Endometrial microvascular endothelial cells (primary cell): ENCODE data around the gene CACNA2D3. TPM values are rescaled to one million over a fixed set of nuclear protein-coding genes. Genes with fewer than 3 reads are reported as not detected.
"Not testable (repeated sequence)": the region's sequence is repeated elsewhere in the genome, so short reads cannot be mapped to it uniquely, and the experiment has no call there.

Source experiments
- in situ Hi-C: cut with HindIII; loops from 2 replicates; pipeline ENCODE4 v1.10.0; 2017; ENCODE audit warnings: low sequenced_read_pairs, low pct_unique_long_range_greater_than_20kb; ENCODE audit errors: inconsistent ontology term
- total RNA-seq: library from RNA; depleted of rRNA; stranded (reverse); fragments of >200 nt; gene quantifications from one replicate; pipeline ENCODE4 v1.2.3, GENCODE V29; 2015; ENCODE audit errors: inconsistent ontology term

Gene CACNA2D3
- total RNA-seq, 1 donor from 2014 or later, result not detected

DNA sequence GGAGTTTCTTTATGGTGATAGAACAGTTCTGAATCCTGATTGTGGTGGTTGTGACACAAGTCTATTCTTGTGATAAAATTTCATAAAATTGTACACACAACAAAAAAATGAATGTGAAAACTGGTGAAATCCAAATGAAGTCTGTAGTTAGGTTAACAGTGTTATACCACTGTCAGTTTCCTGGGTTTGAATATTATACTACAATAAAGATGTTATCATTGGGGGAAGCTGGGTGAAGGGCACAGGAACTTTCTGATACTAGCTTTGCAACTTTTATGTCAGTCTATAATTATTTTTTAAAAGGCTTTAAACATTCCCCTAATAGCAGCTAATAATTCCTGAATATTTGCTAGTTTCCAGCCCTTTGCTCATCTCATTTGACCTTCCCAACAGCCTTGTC is 485.7 kb downstream of the CACNA2D3 start:
- in situ Hi-C loops, result no loop called here

- in situ Hi-C loops, result no loop called here
These were observed 496.7 kb downstream of the CACNA2D3 start for GRCh38 chr3:54619053-54619452.

- in situ Hi-C loops, result no loop called here
These were observed 497.2 kb downstream of the CACNA2D3 start for GRCh38 chr3:54619531-54619930.

- in situ Hi-C loops, result no loop called here
These were observed 498.8 kb downstream of the CACNA2D3 start for GRCh38 chr3:54621184-54621583.

DNA sequence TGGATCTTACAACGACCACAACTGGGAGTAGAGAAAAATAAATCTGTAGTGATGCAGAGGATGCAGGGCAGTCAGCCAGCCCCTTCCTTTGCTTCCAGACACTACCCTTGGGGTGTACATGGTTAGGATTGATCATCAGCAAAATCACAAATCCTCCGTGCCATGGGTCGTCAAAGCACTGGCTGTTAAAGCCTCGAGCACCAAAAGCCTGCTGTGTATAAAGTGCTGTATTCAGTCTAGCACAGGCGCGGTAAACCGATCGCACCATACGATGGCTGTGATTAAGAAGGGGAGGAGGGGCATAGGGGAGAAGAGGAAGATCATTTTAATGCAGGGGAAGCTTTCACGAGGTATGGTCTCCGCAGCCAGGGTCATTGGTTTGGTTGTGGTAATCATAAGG is 500.3 kb downstream of the CACNA2D3 start:
- in situ Hi-C loops, result no loop called here

GRCh38 chr3:54625805-54626787 is 503.7 kb downstream of the CACNA2D3 start:
- in situ Hi-C loops, result no loop called here

GRCh38 chr3:54628888-54629441 is 506.6 kb downstream of the CACNA2D3 start:
- in situ Hi-C loops, result no loop called here

DNA sequence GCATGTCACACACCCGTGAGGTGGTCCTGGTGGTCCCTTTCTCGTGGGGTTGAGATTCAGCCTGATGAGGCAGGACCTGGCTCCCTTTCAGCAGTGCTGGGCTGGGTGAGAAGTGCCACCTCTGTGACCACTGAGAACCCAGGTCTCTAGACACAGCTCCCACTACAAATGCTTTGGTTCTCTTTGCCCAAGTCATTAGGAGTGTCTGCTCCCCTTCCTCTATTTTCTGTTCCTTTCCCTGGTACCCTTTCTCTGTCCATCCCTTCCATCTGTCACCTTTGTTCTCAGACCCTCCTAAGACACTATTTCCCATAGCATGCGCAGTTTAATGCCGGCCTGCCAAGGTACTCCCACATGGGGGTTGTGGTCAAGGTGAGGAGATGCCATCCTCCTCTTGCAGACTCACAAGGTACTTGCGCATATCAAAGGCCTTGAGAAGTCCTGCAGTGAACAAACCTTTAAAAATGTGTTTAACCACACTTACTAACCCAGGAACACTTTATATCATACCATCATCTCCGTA is 507.8 kb downstream of the CACNA2D3 start:
- in situ Hi-C loops, result no loop called here

DNA sequence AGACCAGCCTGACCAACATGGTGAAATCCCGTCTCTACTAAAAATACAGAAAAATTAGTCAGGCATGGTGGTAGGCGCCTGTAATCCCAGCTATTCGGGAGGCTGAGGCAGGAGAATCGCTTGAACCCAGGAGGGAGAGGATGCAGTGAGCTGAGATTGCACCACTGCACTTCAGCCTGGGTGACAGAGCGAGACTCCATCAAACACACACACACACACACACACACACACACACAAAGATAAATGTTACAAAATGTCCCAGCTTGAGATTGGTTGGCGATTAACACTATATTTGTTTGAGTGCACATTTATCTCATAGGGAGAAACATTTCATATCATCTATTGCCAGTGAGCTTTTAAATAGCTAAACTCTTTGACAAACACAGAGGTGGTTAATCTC is 508.6 kb downstream of the CACNA2D3 start:
- in situ Hi-C loops, result not testable (repeated sequence)

- in situ Hi-C loops, result no loop called here
These were observed 509.4 kb downstream of the CACNA2D3 start for GRCh38 chr3:54631516-54632325.

- in situ Hi-C loops, result no loop called here
These were observed 509.9 kb downstream of the CACNA2D3 start for GRCh38 chr3:54632326-54632665.

- in situ Hi-C loops, result no loop called here
These were observed 510.5 kb downstream of the CACNA2D3 start for GRCh38 chr3:54632834-54633233.

DNA sequence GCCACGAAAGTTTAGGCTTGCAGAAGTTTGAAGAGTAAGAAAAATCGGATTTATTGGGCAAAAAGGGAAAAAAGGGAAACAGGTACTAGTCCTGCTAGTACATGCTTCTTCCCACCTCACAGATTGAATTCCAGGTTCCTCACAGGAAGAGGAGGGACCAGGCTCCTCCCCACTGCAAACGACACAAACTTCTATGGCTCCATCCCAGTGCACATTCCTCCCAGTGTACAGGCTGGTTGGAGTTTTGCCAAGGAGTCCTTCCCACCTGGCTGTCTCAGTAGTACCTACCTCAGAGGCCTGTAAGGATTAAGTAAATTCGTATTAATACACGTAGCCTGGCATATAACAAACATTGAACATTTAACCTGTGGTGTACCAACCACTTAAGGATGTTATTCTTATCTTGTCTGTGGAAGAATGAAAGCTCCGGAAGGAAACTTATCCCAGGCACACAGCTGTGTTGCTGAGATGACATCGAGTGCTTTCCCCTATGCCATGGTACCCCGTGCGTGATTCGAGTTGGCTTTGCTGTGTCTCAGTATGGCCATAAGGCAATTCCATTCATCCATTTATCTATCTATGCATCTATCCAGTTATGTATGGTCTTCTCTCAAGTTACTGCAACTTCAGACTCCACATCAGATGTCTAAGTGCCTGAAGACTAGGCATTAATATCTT is 511.2 kb downstream of the CACNA2D3 start:
- in situ Hi-C loops, result no loop called here

DNA sequence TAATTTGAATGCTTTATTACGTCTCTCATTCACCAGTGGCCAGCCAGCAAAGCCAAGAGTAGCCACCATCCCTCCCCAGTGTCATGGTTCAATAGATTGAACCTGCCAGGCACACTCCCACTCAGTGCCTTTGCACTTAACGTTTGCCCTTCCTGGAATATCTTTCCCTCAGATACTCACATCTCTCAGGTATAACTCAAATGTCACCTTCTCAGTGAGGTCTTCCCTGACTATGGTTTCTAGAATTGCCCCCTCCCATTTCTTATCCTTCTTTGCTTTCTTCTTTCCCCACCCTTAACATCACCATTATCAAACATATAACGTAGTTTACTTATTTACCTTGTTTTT is 511.7 kb downstream of the CACNA2D3 start:
- in situ Hi-C loops, result no loop called here

- in situ Hi-C loops, result not testable (repeated sequence)
These were observed 517.5 kb downstream of the CACNA2D3 start for GRCh38 chr3:54639790-54640372.

- in situ Hi-C loops, result no loop called here
These were observed 519.1 kb downstream of the CACNA2D3 start for GRCh38 chr3:54641226-54642014.

DNA sequence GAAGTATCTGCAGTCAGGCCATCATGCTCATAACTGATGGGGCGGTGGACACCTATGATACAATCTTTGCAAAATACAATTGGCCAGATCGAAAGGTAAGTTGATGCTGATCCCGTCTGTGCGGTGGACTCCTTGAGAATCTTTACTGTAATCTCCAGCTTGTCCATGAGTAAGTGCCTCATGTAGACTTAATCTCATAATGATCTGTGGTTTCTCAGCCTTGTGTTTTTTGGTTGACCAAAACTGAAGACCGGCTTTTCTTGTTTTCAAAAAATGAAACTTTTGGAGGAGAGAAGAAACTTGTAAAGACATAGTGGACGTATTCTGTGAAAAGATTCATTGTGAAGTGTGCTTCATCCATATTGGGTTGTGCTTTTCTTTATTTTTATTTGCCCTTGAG is 519.8 kb downstream of the CACNA2D3 start:
- in situ Hi-C loops, result no loop called here

- in situ Hi-C loops, result no loop called here
These were observed 525.4 kb downstream of the CACNA2D3 start for GRCh38 chr3:54647721-54648120.
